SK-N-SH (cell line): ENCODE data around the gene SFT2D3. TPM values are rescaled to one million over a fixed set of nuclear protein-coding genes. Genes with fewer than 3 reads are reported as not detected.

Experiments used
- CTCF ChIA-PET: fragments of 300-600, 350-600 bp; formaldehyde crosslinking; extraction: SDS; loops from one replicate; lab custom pipeline; 2021; lab: Yijun Ruan, JAX
- POLR2A ChIA-PET: fragments of 350-600 bp; sonication (Branson Sonifier 250); formaldehyde crosslinking; extraction: SDS; loops from one replicate; lab custom pipeline; 2020; ENCODE audit warnings: antibody characterized with exemption, inconsistent platforms; lab: Yijun Ruan, JAX
- DNase-seq: peaks from one replicate; pipeline ENCODE4 v3.0.0; 2012
- H2AFZ ChIP-seq: fragments of 200-600 bp; sonication (generic); 2 replicates; pipeline ENCODE4 v1.8.1; 2016; ENCODE audit warnings: antibody characterized with exemption, mild to moderate bottlenecking, low read depth
- H3F3A ChIP-seq: fragments of 200-600 bp; sonication (generic); replicated peaks from 2 replicates; pipeline ENCODE3; 2016; ENCODE audit warnings: antibody characterized with exemption, mild to moderate bottlenecking; ENCODE audit not compliant: insufficient read depth
- H3K27ac ChIP-seq, 2 experiments: fragments of 200-500 bp in 1 of 2; fragments of 200-600 bp in 1 of 2; sonication (Bioruptor generic) in 1 of 2; sonication (generic), shearing (Covaris generic) in 1 of 2; 2 replicates each; pipeline versions ENCODE4 v1.5.1 to v1.6.1; 2014 to 2016; ENCODE audit warnings: low read depth in 2 of 2, inconsistent platforms in 1 of 2, low read length in 1 of 2, mild to moderate bottlenecking in 1 of 2, mixed read lengths in 1 of 2
- H3K27me3 ChIP-seq: fragments of 200-600 bp; sonication (generic), shearing (Covaris generic); 2 replicates; pipeline ENCODE4 v1.6.1; 2016; ENCODE audit warnings: mixed run types; ENCODE audit not compliant: insufficient read depth
- H3K36me3 ChIP-seq, 2 experiments: fragments of 200-500 bp in 1 of 2; fragments of 200-600 bp in 1 of 2; sonication (Bioruptor generic) in 1 of 2; sonication (generic) in 1 of 2; replicated peaks in 1 of 2; 2 replicates each; pipeline versions ENCODE3 to v1.5.1; 2014 to 2016; ENCODE audit warnings: low read length in 1 of 2, mild to moderate bottlenecking in 1 of 2; ENCODE audit not compliant: insufficient read depth in 2 of 2, control insufficient read depth in 1 of 2
- H3K4me1 ChIP-seq, 2 experiments: fragments of 200-500 bp in 1 of 2; fragments of 200-600 bp in 1 of 2; sonication (Bioruptor generic) in 1 of 2; sonication (generic), shearing (Covaris generic) in 1 of 2; 2 replicates each; pipeline versions ENCODE4 v1.5.1 to v1.6.1; 2014 to 2016; ENCODE audit warnings: low read depth in 1 of 2, low read length in 1 of 2, mixed run types in 1 of 2; ENCODE audit not compliant: insufficient read depth in 2 of 2, control insufficient read depth in 1 of 2
- H3K4me2 ChIP-seq: fragments of 200-600 bp; sonication (generic), shearing (Covaris generic); 2 replicates; pipeline ENCODE4 v1.6.1; 2017; ENCODE audit warnings: mixed run types
- H3K4me3 ChIP-seq, 2 experiments: fragments of 200-500 bp in 1 of 2; fragments of 200-600 bp in 1 of 2; sonication (Bioruptor generic) in 1 of 2; sonication (generic), shearing (Covaris generic) in 1 of 2; 2 replicates each; pipeline versions ENCODE4 v1.5.1 to v1.8.1; 2014 to 2016; ENCODE audit warnings: low read depth in 2 of 2, inconsistent platforms in 1 of 2, low read length in 1 of 2, mild to moderate bottlenecking in 1 of 2, mixed read lengths in 1 of 2, moderate library complexity in 1 of 2
- H3K79me2 ChIP-seq: fragments of 200-600 bp; sonication (generic); 2 replicates; pipeline ENCODE4 v1.8.1; 2017; ENCODE audit warnings: mild to moderate bottlenecking; ENCODE audit not compliant: insufficient read depth
- H3K9ac ChIP-seq: fragments of 200-600 bp; sonication (generic); 2 replicates; pipeline ENCODE4 v1.6.1; 2017; ENCODE audit warnings: mixed run types
- H3K9me2 ChIP-seq: fragments of 200-600 bp; sonication (generic); 2 replicates; pipeline ENCODE4 v1.6.1; 2017; ENCODE audit warnings: mixed run types
- H3K9me3 ChIP-seq: fragments of 200-600 bp; sonication (generic); 2 replicates; pipeline ENCODE4 v1.6.1; 2017; ENCODE audit warnings: mixed run types, mild to moderate bottlenecking, moderate library complexity
- H4K20me1 ChIP-seq: fragments of 200-600 bp; sonication (generic); 2 replicates; pipeline ENCODE4 v1.6.1; 2017; ENCODE audit warnings: mild to moderate bottlenecking, mixed run types; ENCODE audit not compliant: insufficient read depth
- CTCF ChIP-seq: fragments of 200-600 bp; sonication (generic); IDR thresholded peaks from 2 replicates; pipeline ENCODE4 v1.6.1; 2017; ENCODE audit warnings: antibody characterized with exemption, mild to moderate bottlenecking, moderate library complexity
- JUND ChIP-seq: IDR thresholded peaks from 2 replicates; pipeline ENCODE4 v1.4.0; 2012
- MAX ChIP-seq: IDR thresholded peaks from 2 replicates; pipeline ENCODE4 v1.4.0; 2012; ENCODE audit warnings: low read depth
- MXI1 ChIP-seq: IDR thresholded peaks from 2 replicates; pipeline ENCODE4 v1.6.1; 2012; ENCODE audit warnings: mild to moderate bottlenecking, low read depth, low read length, improper control_type of control experiment
- NFIC ChIP-seq: IDR thresholded peaks from 2 replicates; pipeline ENCODE4 v1.4.0; 2012; ENCODE audit warnings: borderline replicate concordance
- NRF1 ChIP-seq: IDR thresholded peaks from 2 replicates; pipeline ENCODE4 v1.6.1; 2012; ENCODE audit warnings: low read depth, mild to moderate bottlenecking, low read length
- RAD21 ChIP-seq: IDR thresholded peaks from 2 replicates; pipeline ENCODE4 v1.6.1; 2012; ENCODE audit warnings: mild to moderate bottlenecking, low read length
- REST ChIP-seq: IDR thresholded peaks from 2 replicates; pipeline ENCODE4 v1.6.1; 2012; ENCODE audit warnings: mild to moderate bottlenecking, low read depth, low read length, moderate library complexity
- SIN3A ChIP-seq: IDR thresholded peaks from 2 replicates; pipeline ENCODE4 v1.6.1; 2012; ENCODE audit warnings: low read depth, mild to moderate bottlenecking, low read length, moderate library complexity, borderline replicate concordance
- TAF1 ChIP-seq: IDR thresholded peaks from 2 replicates; pipeline ENCODE4 v1.6.1; 2012; ENCODE audit warnings: low read depth, mild to moderate bottlenecking, low read length, moderate library complexity, borderline replicate concordance
- USF1 ChIP-seq: IDR thresholded peaks from 2 replicates; pipeline ENCODE4 v1.4.0; 2012; ENCODE audit warnings: low read depth, borderline replicate concordance
- ZBTB33 ChIP-seq: IDR thresholded peaks from 2 replicates; pipeline ENCODE4 v1.4.0; 2012; ENCODE audit warnings: low read depth, borderline replicate concordance
- WGBS: methylation state at CpG from one replicate; pipeline ENCODE4 v1.1.6; 2017; ENCODE audit warnings: low lambda C conversion rate; 5-methylcytosine and 5-hydroxymethylcytosine counted together
- polyA plus RNA-seq, 3 experiments: library from polyadenylated mRNA; depleted of rRNA; stranded (reverse); fragments of >200 nt; gene quantifications; 2 replicates each; pipeline ENCODE4 v1.2.3, GENCODE V29; 2012

SFT2D3 gene
- polyA plus RNA-seq, 1 of the 3 experiments (the other 2 are of a cell fraction) = 3.2 TPM

- H3K4me1 ChIP-seq = peaks cover 6 to 22% of the 10 kb centered on the region in 2 experiments; a peak in 3 of 4 replicates
- TF ChIP-seq ZBTB33 (no peak), JUND (no peak), MAX (peak; percentile 79), USF1 (no peak), CTCF (no peak), NFIC (no peak), TAF1 (0 out of 2 replicates have a peak, but pooled peaks have one; percentile 10), SIN3A (no peak), MXI1 (peak; percentile 21; the same call in 1 of the 2 replicates), NRF1 (peak; percentile 40; the same call in 1 of the 2 replicates), REST (no peak), RAD21 (no peak)
- TF ChIP-seq, all 33 proteins: peak for 4
- Histone ChIP-seq H3K36me3 (peaks cover 27 to 43% of the 10 kb centered on the region in 2 experiments), H3K9ac (peak overlapping the region; percentile 75), H3K79me2 (peaks cover 30% of the 10 kb centered on the region), H3K27ac (peak overlapping the region; percentile 64 to 95), H3K4me3 (peak overlapping the region; percentile 60 to 81), H3F3A (peaks cover 24% of the 10 kb centered on the region), H3K9me2 (no peaks in the 10 kb centered on the region), H4K20me1 (no peaks in the 10 kb centered on the region), H2AFZ (peak overlapping the region; percentile 82; the same call in 1 of the 2 replicates), H3K27me3 (no peaks in the 10 kb centered on the region), H3K4me2 (peak overlapping the region; percentile 97), H3K9me3 (no peaks in the 10 kb centered on the region)
- DNase-seq = peak; percentile 87
- CTCF ChIA-PET = interaction anchor here (0.7 to 4.8 kb wide), 6 partner anchors 13 to 505 kb away, joined by 3 to 19 read pairs (median 3); no protein-coding TSS in a partner anchor
- POLR2A ChIA-PET = interaction anchor here (0.7 to 1.3 kb wide), 8 partner anchors 9 to 293 kb away, joined by 3 to 7 read pairs (median 4); partner anchors contain the start of gene IWS1
- WGBS = 1% methylated on average over 9 of the region's 108 CpGs
Observed at GRCh38 chr2:127701651-127702394, 526 bp downstream of the SFT2D3 start.
